Measurements from ENCODE around the gene RAB37. TPM values are rescaled to one million over a fixed set of nuclear protein-coding genes. Genes with fewer than 3 reads are reported as not detected.

RAB37 gene
- total and polyA plus RNA-seq, 2 of the 8 experiments (the other 6 are each of a cell fraction or from before 2014, with no cell fraction given) = 5.5 to 6.1 TPM

- Histone ChIP-seq H2BK5ac (ENCODE audit: low read depth, low read length) (no peak overlapping the region), H4K91ac (replicated peaks; ENCODE audit: insufficient read length, low read length) (no peak overlapping the region), H3K4me2 (ENCODE audit: insufficient read depth in 1 of 2, low read depth in 2 of 2, low read length in 2 of 2) (no peak overlapping the region), H3K4ac (replicated peaks; ENCODE audit: insufficient read length, low read depth, low read length) (no peak overlapping the region), H3K27me3 (replicated peaks in 1 of 4; ENCODE audit: control insufficient read depth in 3 of 4, extremely low read depth in 1 of 4, insufficient read depth in 3 of 4, low read length in 3 of 4) (peaks cover 0 to 3% (median 0%) of the 10 kb centered on the region in 4 experiments; a peak in 3 of 7 replicates), H3K79me2 (ENCODE audit: control insufficient read depth in 1 of 2, insufficient read depth in 2 of 2, low read length in 2 of 2) (no peaks in the 10 kb centered on the region), H4K8ac (ENCODE audit: extremely low read depth, insufficient read depth, low read length) (no peak overlapping the region), H3K79me1 (ENCODE audit: low read depth, low read length) (peaks cover 3% of the 10 kb centered on the region; the same call in 1 of the 2 replicates), H3K9ac (replicated peaks in 1 of 4; ENCODE audit: extremely low read depth in 1 of 4, low read depth in 3 of 4, low read length in 3 of 4) (peak overlapping the region in 1 of 4 experiments; percentile 6; a peak in 1 of 7 replicates), H3K23ac (ENCODE audit: insufficient read length) (no peak overlapping the region), H2AFZ (ENCODE audit: low read length) (no peak overlapping the region), H2BK120ac (replicated peaks; ENCODE audit: low read depth, low read length) (no peak overlapping the region), H3K27ac (ENCODE audit: low read depth, low read length) (no peak overlapping the region), H2BK12ac (ENCODE audit: low read depth, low read length) (no peak overlapping the region), H2BK20ac (ENCODE audit: low read length) (no peak overlapping the region; the same call in 1 of the 2 replicates), H2BK15ac (ENCODE audit: low read length) (no peak overlapping the region), H4K20me1 (replicated peaks in 1 of 2; ENCODE audit: control insufficient read depth in 1 of 2, insufficient read depth in 2 of 2, low read length in 2 of 2) (peaks cover 0 to 7% of the 10 kb centered on the region in 2 experiments), H3K4me3 (ENCODE audit: extremely low read depth in 1 of 4, insufficient read depth in 2 of 4, low read depth in 3 of 4, low read length in 4 of 4) (no peak overlapping the region), H3K4me1 (replicated peaks in 1 of 4; ENCODE audit: control insufficient read depth in 3 of 4, insufficient read depth in 4 of 4, low read length in 3 of 4) (no peaks in the 10 kb centered on the region), H3K36me3 (ENCODE audit: control insufficient read depth in 2 of 4, insufficient read depth in 4 of 4, low read length in 3 of 4) (no peaks in the 10 kb centered on the region), H4K5ac (ENCODE audit: insufficient read length, low read depth, low read length) (no peak overlapping the region), H3K23me2 (ENCODE audit: low read depth, low read length) (peaks cover 14% of the 10 kb centered on the region), H3K56ac (replicated peaks; ENCODE audit: insufficient read length, low read depth, low read length) (no peak overlapping the region), H2AK5ac (ENCODE audit: low read depth, low read length) (peak overlapping the region; percentile 26; the same call in 1 of the 2 replicates), H3K9me3 (ENCODE audit: insufficient read depth in 2 of 2, low read depth in 1 of 2, low read length in 1 of 2) (peaks cover 0 to 9% of the 10 kb centered on the region in 2 experiments; a peak in 1 of 4 replicates), H3K18ac (ENCODE audit: extremely low read depth, low read length) (no peak overlapping the region), H3K14ac (ENCODE audit: insufficient read length) (no peak overlapping the region)
- WGBS, 2 experiments (ENCODE audit: extremely low coverage in 1 of 2, insufficient coverage in 1 of 2, insufficient read length in 1 of 2, insufficient replicate concordance in 2 of 2, low coverage in 1 of 2, low lambda C conversion rate in 2 of 2, missing lambda C conversion rate in 1 of 2) = 82% methylated on average over 3 of the region's 3 CpGs; no CpG with 5 or more reads in 1 of the 2 experiments
- ChIA-PET CTCF (ENCODE audit: partially characterized antibody) (interaction anchor here (1.0 kb wide), 1 partner anchor 64 kb away, joined by 3 read pairs; no protein-coding TSS in a partner anchor), POLR2A (ENCODE audit: partially characterized antibody) (interaction anchor here (0.5 kb wide), 1 partner anchor 292 kb away, joined by 3 read pairs; no protein-coding TSS in a partner anchor)
- TF ChIP-seq CBX5 (IDR thresholded peaks at IDR 0.05; ENCODE audit: low read depth, low read length) = no peak
- no peak for TF ChIP-seq TBP (IDR thresholded peaks at IDR 0.05; ENCODE audit: low read depth, low read length)
- TF ChIP-seq USF2 (IDR thresholded peaks at IDR 0.05; ENCODE audit: low read length) = no peak
- no peak for TF ChIP-seq KDM5A (IDR thresholded peaks at IDR 0.05; ENCODE audit: low read length)
- TF ChIP-seq CREB1 (IDR thresholded peaks at IDR 0.05) = no peak
- TF ChIP-seq NANOG (IDR thresholded peaks at IDR 0.05; ENCODE audit: insufficient read depth, low read depth, low read length, poor library complexity, severe bottlenecking) = no peak
- no peak for TF ChIP-seq KDM1A (IDR thresholded peaks at IDR 0.05; ENCODE audit: borderline replicate concordance, low read length)
- TF ChIP-seq KDM4A (IDR thresholded peaks at IDR 0.05; ENCODE audit: low read depth, low read length, severe bottlenecking) = no peak
- FAIRE-seq (peak; percentile 42), DNase-seq (ENCODE audit: low read depth in 1 of 2, low spot score in 2 of 2) (no peak)
Measured at GRCh38 chr17:74728702-74729075, 8.4 kb upstream of the RAB37 start.

Data from H1 (cell line).